Measurements from ENCODE around the gene RUSC2. TPM values are rescaled to one million over a fixed set of nuclear protein-coding genes. Genes with fewer than 3 reads are reported as not detected.

The RUSC2 gene
- total and polyA plus RNA-seq, 10 of the 15 experiments (the other 5 are each of a cell fraction or from before 2014, with no cell fraction given) = not detected

DNA sequence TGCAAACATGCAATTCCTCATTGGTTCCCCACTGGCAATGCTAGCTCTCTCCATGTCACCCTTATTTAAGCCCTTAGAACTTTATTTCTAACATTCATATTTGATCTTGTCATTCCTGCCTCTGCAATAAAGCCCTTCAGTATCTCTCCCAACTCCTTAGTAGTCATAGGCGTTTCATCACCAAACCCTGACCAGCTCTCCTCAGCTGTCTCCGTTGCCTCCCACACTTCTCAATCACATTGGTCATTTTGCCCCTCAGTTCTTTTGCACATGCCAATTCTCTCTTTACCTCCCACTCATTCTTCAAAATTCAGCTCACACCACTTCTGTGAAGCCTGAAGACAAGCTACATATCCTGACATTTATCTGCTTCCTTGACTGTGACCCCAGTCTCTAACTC is 2.8 kb upstream of the RUSC2 start:
- H3K9me3 ChIP-seq (replicated peaks; ENCODE audit: control insufficient read depth, insufficient read depth, low read length) = no peaks in the 10 kb centered on the region
- no peaks in the 10 kb centered on the region for H3K79me2 ChIP-seq (ENCODE audit: control insufficient read depth, insufficient read depth, low read length)
- TF ChIP-seq NFYA (IDR thresholded peaks at IDR 0.05; ENCODE audit: borderline replicate concordance, low read depth, low read length) = no peak
- TF ChIP-seq NRF1 (conservative IDR thresholded peaks at IDR 0.05; ENCODE audit: low read depth, low read length) = no peak
- no peak overlapping the region for H3K9ac ChIP-seq (ENCODE audit: control insufficient read depth, insufficient read depth, low read length)
- WGBS (ENCODE audit: insufficient coverage, insufficient replicate concordance, low lambda C conversion rate, missing lambda C conversion rate) = 90% methylated on average over 2 of the region's 2 CpGs
- SMC1A ChIA-PET (ENCODE audit: uncharacterized antibody, unreplicated experiment) = no interaction called here
- H3K4me3 ChIP-seq = no peak overlapping the region
- H3K4me1 ChIP-seq (ENCODE audit: control insufficient read depth, insufficient read depth, low read length) = no peaks in the 10 kb centered on the region
- intact Hi-C loops (cut with micrococcal nuclease; ENCODE audit: unreplicated experiment) (no loop called here), in situ Hi-C loops (cut with MboI) (no loop called here)
- RAD21 ChIA-PET (ENCODE audit: unreplicated experiment) = no interaction called here
- no peak overlapping the region for H3K27ac ChIP-seq (ENCODE audit: control insufficient read depth, insufficient read depth)
- no peak for DNase-seq (ENCODE audit: low read depth, low spot score)
- no peak for ATAC-seq
- no peak for FAIRE-seq
- POLR2A ChIA-PET = no interaction called here
- no peak overlapping the region for H3K4me2 ChIP-seq (ENCODE audit: control insufficient read depth, insufficient read depth)
- H3K27me3 ChIP-seq (replicated peaks in 1 of 2; ENCODE audit: control insufficient read depth in 2 of 2, insufficient read depth in 2 of 2, low read length in 1 of 2) = peaks cover 4 to 7% of the 10 kb centered on the region in 2 experiments; a peak in 3 of 4 replicates
- no peak overlapping the region for H2AFZ ChIP-seq (ENCODE audit: control insufficient read depth, low read depth, low read length)
- no peaks in the 10 kb centered on the region for H4K20me1 ChIP-seq (ENCODE audit: control insufficient read depth, insufficient read depth)
- H3K36me3 ChIP-seq (ENCODE audit: control insufficient read depth in 2 of 2, insufficient read depth in 2 of 2, low read length in 1 of 2) = no peaks in the 10 kb centered on the region
- no TSS peak for BruUV-seq (replicated peaks)
- CTCF ChIA-PET = interaction anchor here (1.2 kb wide), 1 partner anchor 9 kb away, joined by 6 read pairs; no protein-coding TSS in a partner anchor

DNA sequence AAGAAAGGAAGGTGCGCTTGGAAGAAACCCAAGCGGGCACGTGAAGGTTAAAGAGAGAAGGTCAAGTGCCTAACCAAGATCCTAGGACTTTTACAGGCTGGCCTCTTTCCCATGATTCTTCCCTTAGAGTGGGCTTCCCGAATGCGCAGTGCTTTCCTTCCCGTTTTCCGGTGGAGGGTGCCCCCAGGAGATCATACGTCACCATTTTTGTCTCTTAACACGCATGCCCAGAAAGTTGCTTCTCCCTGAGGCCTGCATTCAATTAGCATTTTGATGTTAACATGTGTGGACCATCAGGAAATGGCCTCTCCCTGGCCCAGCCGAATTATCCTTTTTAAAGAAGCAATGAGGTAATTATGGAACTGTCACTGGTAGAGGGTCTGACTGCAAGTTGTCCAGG is 1.9 kb upstream of the RUSC2 start:
- RAD21 ChIA-PET (ENCODE audit: unreplicated experiment) = no interaction called here
- in situ Hi-C loops (cut with MboI) = no loop called here
- H3K27ac ChIP-seq (ENCODE audit: control insufficient read depth, insufficient read depth) = no peak overlapping the region
- H3K27me3 ChIP-seq (replicated peaks in 1 of 2; ENCODE audit: control insufficient read depth in 2 of 2, insufficient read depth in 2 of 2, low read length in 1 of 2) = peaks cover 4 to 7% of the 10 kb centered on the region in 2 experiments; a peak in 3 of 4 replicates
- no peaks in the 10 kb centered on the region for H3K4me1 ChIP-seq (ENCODE audit: control insufficient read depth, insufficient read depth, low read length)
- ATAC-seq (no peak), DNase-seq (ENCODE audit: low read depth, low spot score) (no peak), FAIRE-seq (no peak)
- 67% methylated on average over 10 of the region's 10 CpGs for WGBS (ENCODE audit: insufficient coverage, insufficient replicate concordance, low lambda C conversion rate, missing lambda C conversion rate)
- no peak overlapping the region for H3K4me3 ChIP-seq
- intact Hi-C loops (cut with micrococcal nuclease; ENCODE audit: unreplicated experiment) = no loop called here
- BruUV-seq (replicated peaks) = no TSS peak
- H3K4me2 ChIP-seq (ENCODE audit: control insufficient read depth, insufficient read depth) = no peak overlapping the region
- no peaks in the 10 kb centered on the region for H4K20me1 ChIP-seq (ENCODE audit: control insufficient read depth, insufficient read depth)
- CTCF ChIA-PET = no interaction called here
- no peak overlapping the region for H3K9ac ChIP-seq (ENCODE audit: control insufficient read depth, insufficient read depth, low read length)
- SMC1A ChIA-PET (ENCODE audit: uncharacterized antibody, unreplicated experiment) = no interaction called here
- H3K36me3 ChIP-seq (ENCODE audit: control insufficient read depth in 2 of 2, insufficient read depth in 2 of 2, low read length in 1 of 2) = no peaks in the 10 kb centered on the region
- no peak for TF ChIP-seq ZNF24 (IDR thresholded peaks at IDR 0.05)
- POLR2A ChIA-PET = no interaction called here
- no peak overlapping the region for H2AFZ ChIP-seq (ENCODE audit: control insufficient read depth, low read depth, low read length)
- no peaks in the 10 kb centered on the region for H3K9me3 ChIP-seq (replicated peaks; ENCODE audit: control insufficient read depth, insufficient read depth, low read length)
- H3K79me2 ChIP-seq (ENCODE audit: control insufficient read depth, insufficient read depth, low read length) = no peaks in the 10 kb centered on the region
